DND-41 (cell line): ENCODE results near the gene FBN1.

Experiments
- ATAC-seq: fragments of 200-7000 bp; cut with Tn5 transposase; 3 replicates; pipeline ENCODE4 v1.9.1; 2021; ENCODE audit warnings: low read depth; ENCODE audit not compliant: insufficient read depth
- DNase-seq: peaks from one replicate; pipeline ENCODE4 v3.0.0-alpha.2; 2020
- H2AFZ ChIP-seq: 2 replicates; pipeline ENCODE4 v1.6.0; 2012; ENCODE audit warnings: low read depth, low read length
- H3K27ac ChIP-seq: 2 replicates; pipeline ENCODE4 v1.5.1; 2012; ENCODE audit warnings: low read length, inconsistent platforms
- H3K27me3 ChIP-seq: fragments of 200-600 bp; sonication (generic); 2 replicates; pipeline ENCODE4 v1.6.0; 2012; ENCODE audit warnings: low read length, mild to moderate bottlenecking, inconsistent platforms; ENCODE audit not compliant: insufficient read depth, poor library complexity
- H3K36me3 ChIP-seq: 2 replicates; pipeline ENCODE4 v1.5.1; 2012; ENCODE audit warnings: low read length, inconsistent platforms; ENCODE audit not compliant: insufficient read depth
- H3K4me1 ChIP-seq: 2 replicates; pipeline ENCODE4 v1.5.1; 2012; ENCODE audit warnings: mild to moderate bottlenecking, low read length; ENCODE audit not compliant: insufficient read depth
- H3K4me2 ChIP-seq: 2 replicates; pipeline ENCODE4 v1.6.0; 2012; ENCODE audit warnings: mild to moderate bottlenecking, moderate library complexity, low read length, inconsistent platforms; ENCODE audit not compliant: insufficient read depth
- H3K4me3 ChIP-seq, 2 experiments: fragments of 200-600 bp in 1 of 2; shearing (Covaris generic) in 1 of 2; 2 replicates each; pipeline ENCODE4 v1.5.1; 2012 to 2016; ENCODE audit warnings: inconsistent platforms in 2 of 2, low read length in 2 of 2, mild to moderate bottlenecking in 2 of 2, low read depth in 1 of 2, moderate library complexity in 1 of 2
- H3K79me2 ChIP-seq: 2 replicates; pipeline ENCODE4 v1.6.0; 2012; ENCODE audit warnings: low read length, inconsistent platforms; ENCODE audit not compliant: insufficient read depth
- H3K9ac ChIP-seq: 2 replicates; pipeline ENCODE4 v1.6.0; 2012; ENCODE audit warnings: low read depth, mild to moderate bottlenecking, inconsistent platforms, low read length, moderate library complexity
- H3K9me3 ChIP-seq: 2 replicates; pipeline ENCODE4 v1.5.1; 2012; ENCODE audit warnings: low read length, moderate library complexity, mild to moderate bottlenecking, inconsistent platforms; ENCODE audit not compliant: insufficient read depth, severe bottlenecking
- H4K20me1 ChIP-seq: 2 replicates; pipeline ENCODE4 v1.6.0; 2012; ENCODE audit warnings: low read length; ENCODE audit not compliant: insufficient read depth
- EZH2 ChIP-seq: IDR thresholded peaks from 3 replicates; pipeline ENCODE4 v1.6.1; 2012; ENCODE audit warnings: borderline replicate concordance, low read depth, mild to moderate bottlenecking, moderate library complexity, low read length, inconsistent platforms; ENCODE audit not compliant: severe bottlenecking
- TF ChIP-seq, protein P1 (sequence below): IDR thresholded peaks from 2 replicates; pipeline ENCODE4 v1.5.1; 2012; ENCODE audit warnings: borderline replicate concordance, low read length, moderate library complexity, mild to moderate bottlenecking; ENCODE audit not compliant: poor library complexity, severe bottlenecking; ENCODE audit errors: extremely low read depth

FBN1 gene

GRCh38 chr15:48458876-48459275 is 186.6 kb downstream of the FBN1 start:
- no peak overlapping the region for H3K9ac ChIP-seq
- H2AFZ ChIP-seq = no peak overlapping the region
- H4K20me1 ChIP-seq = no peaks in the 10 kb centered on the region
- H3K27me3 ChIP-seq = no peaks in the 10 kb centered on the region
- no peak overlapping the region for H3K27ac ChIP-seq
- ATAC-seq (no peak), DNase-seq (no peak)
- no peaks in the 10 kb centered on the region for H3K79me2 ChIP-seq
- H3K4me1 ChIP-seq = no peaks in the 10 kb centered on the region
- H3K9me3 ChIP-seq = no peaks in the 10 kb centered on the region
- no peak overlapping the region for H3K4me2 ChIP-seq
- TF ChIP-seq EZH2 = no peak
- TF ChIP-seq, protein P1, sequence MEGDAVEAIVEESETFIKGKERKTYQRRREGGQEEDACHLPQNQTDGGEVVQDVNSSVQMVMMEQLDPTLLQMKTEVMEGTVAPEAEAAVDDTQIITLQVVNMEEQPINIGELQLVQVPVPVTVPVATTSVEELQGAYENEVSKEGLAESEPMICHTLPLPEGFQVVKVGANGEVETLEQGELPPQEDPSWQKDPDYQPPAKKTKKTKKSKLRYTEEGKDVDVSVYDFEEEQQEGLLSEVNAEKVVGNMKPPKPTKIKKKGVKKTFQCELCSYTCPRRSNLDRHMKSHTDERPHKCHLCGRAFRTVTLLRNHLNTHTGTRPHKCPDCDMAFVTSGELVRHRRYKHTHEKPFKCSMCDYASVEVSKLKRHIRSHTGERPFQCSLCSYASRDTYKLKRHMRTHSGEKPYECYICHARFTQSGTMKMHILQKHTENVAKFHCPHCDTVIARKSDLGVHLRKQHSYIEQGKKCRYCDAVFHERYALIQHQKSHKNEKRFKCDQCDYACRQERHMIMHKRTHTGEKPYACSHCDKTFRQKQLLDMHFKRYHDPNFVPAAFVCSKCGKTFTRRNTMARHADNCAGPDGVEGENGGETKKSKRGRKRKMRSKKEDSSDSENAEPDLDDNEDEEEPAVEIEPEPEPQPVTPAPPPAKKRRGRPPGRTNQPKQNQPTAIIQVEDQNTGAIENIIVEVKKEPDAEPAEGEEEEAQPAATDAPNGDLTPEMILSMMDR = no peak
- H3K4me3 ChIP-seq = no peak overlapping the region
- H3K36me3 ChIP-seq = no peaks in the 10 kb centered on the region

DNA sequence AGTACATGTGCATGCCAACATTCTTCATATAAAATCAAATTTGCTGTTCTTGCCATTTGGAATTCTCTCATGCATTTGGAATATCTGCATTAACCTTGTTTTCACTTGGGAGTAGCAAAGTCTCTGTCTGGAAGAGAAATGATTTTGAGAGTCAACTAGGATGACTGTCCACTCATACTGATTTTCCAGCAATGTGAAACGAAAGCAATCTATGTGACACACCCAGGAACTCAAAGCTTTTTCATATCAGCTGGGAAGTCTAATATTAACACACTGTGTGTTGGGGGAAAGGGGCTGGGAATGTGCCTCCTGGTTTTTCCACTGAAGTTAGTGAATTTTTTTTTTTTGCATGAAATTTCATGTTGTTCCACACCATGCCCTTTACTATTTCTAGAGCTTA is 189.4 kb downstream of the FBN1 start:
- Histone ChIP-seq H3K79me2 (no peaks in the 10 kb centered on the region), H3K36me3 (no peaks in the 10 kb centered on the region), H3K4me1 (no peaks in the 10 kb centered on the region), H3K27me3 (no peaks in the 10 kb centered on the region), H3K4me3 (no peak overlapping the region), H3K4me2 (no peak overlapping the region), H2AFZ (no peak overlapping the region), H3K9me3 (no peaks in the 10 kb centered on the region), H3K9ac (no peak overlapping the region), H3K27ac (no peak overlapping the region), H4K20me1 (no peaks in the 10 kb centered on the region)
- TF ChIP-seq, protein P1 = no peak
- no peak for TF ChIP-seq EZH2
- ATAC-seq (no peak), DNase-seq (no peak)

DNA sequence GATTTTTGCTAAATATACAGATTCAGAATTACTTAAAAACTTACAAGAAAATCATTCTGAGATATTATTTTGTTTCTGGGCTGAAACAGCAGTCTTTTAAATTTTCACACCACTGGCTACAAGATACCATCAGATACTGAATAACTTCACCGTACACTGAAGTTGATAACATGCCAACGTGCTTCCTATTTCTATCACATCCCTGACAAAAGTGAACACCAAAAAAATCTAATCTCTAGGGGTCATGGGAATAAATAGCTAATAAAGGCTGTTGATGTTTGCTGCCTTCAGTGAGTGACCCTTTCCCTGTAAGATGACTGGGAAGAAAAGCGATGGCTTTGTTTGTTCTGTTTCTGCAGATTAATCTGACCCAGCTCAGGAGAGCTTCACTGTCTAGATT is 193.8 kb downstream of the FBN1 start:
- no peaks in the 10 kb centered on the region for H3K27me3 ChIP-seq
- no peaks in the 10 kb centered on the region for H3K9me3 ChIP-seq
- TF ChIP-seq EZH2 = no peak
- TF ChIP-seq, protein P1 = no peak
- H3K4me2 ChIP-seq = no peak overlapping the region
- no peaks in the 10 kb centered on the region for H3K79me2 ChIP-seq
- H2AFZ ChIP-seq = no peak overlapping the region
- no peaks in the 10 kb centered on the region for H3K4me1 ChIP-seq
- H3K4me3 ChIP-seq = no peak overlapping the region
- DNase-seq (no peak), ATAC-seq (no peak)
- H3K36me3 ChIP-seq = no peaks in the 10 kb centered on the region
- H3K9ac ChIP-seq = no peak overlapping the region
- no peak overlapping the region for H3K27ac ChIP-seq
- H4K20me1 ChIP-seq = no peaks in the 10 kb centered on the region

- Histone ChIP-seq H4K20me1 (no peaks in the 10 kb centered on the region), H3K27ac (no peak overlapping the region), H3K36me3 (no peaks in the 10 kb centered on the region), H3K79me2 (no peaks in the 10 kb centered on the region), H3K27me3 (no peaks in the 10 kb centered on the region), H3K4me2 (no peak overlapping the region), H3K9ac (no peak overlapping the region), H3K4me1 (no peaks in the 10 kb centered on the region), H3K9me3 (no peaks in the 10 kb centered on the region), H3K4me3 (no peak overlapping the region), H2AFZ (no peak overlapping the region)
- ATAC-seq (no peak), DNase-seq (no peak)
- no peak for TF ChIP-seq EZH2
- TF ChIP-seq, protein P1 = no peak
Measured at GRCh38 chr15:48451241-48451640, 194.3 kb downstream of the FBN1 start.
